IMR-90 (cell line): ENCODE results near the gene ZNF584. TPM values are rescaled to one million over a fixed set of nuclear protein-coding genes. Genes with fewer than 3 reads are reported as not detected.

Experiments used
- ATAC-seq: fragments of 200-7000 bp; cut with Tn5 transposase; 2 replicates; pipeline ENCODE4 v1.9.1; 2020; ENCODE audit warnings: low read depth, mild to moderate bottlenecking, moderate library complexity
- BruUV-seq: library from RNA; stranded (reverse); fragments of 400-500 nt; replicated peaks from 2 replicates; lab custom pipeline; 2021; lab: Mats Ljungman, UMichigan
- CTCF ChIA-PET: fragments of 300-600 bp; formaldehyde crosslinking; extraction: SDS; loops from one replicate; lab custom pipeline; 2021; ENCODE audit warnings: antibody characterized with exemption; lab: Yijun Ruan, JAX
- POLR2A ChIA-PET: fragments of 300-600 bp; sonication (Branson Sonifier 250); formaldehyde crosslinking; loops from one replicate; lab custom pipeline; 2022; ENCODE audit warnings: antibody characterized with exemption; ENCODE audit not compliant: unreplicated experiment; lab: Charles Lee
- DNase-seq: peaks from one replicate; pipeline ENCODE4 v3.0.0; 2013
- H2AFZ ChIP-seq: replicated peaks from 2 replicates; pipeline ENCODE3; 2013; ENCODE audit warnings: low read length, mild to moderate bottlenecking; ENCODE audit not compliant: poor library complexity
- H2AK5ac ChIP-seq: 2 replicates; pipeline ENCODE4 v1.6.1; 2013; ENCODE audit warnings: low read depth, low read length, inconsistent platforms
- H2AK9ac ChIP-seq: replicated peaks from 2 replicates; pipeline ENCODE3; 2013; ENCODE audit warnings: mild to moderate bottlenecking, low read depth, low read length, moderate library complexity; ENCODE audit not compliant: poor library complexity
- H2BK120ac ChIP-seq: 2 replicates; pipeline ENCODE4 v1.6.1; 2013; ENCODE audit warnings: low read depth, low read length, inconsistent platforms
- H2BK15ac ChIP-seq: 3 replicates; pipeline ENCODE4 v1.6.1; 2013; ENCODE audit warnings: low read depth, low read length, inconsistent platforms
- H2BK20ac ChIP-seq: 2 replicates; pipeline ENCODE4 v1.6.1; 2013; ENCODE audit warnings: low read depth, mild to moderate bottlenecking, inconsistent platforms, low read length, moderate library complexity
- H2BK5ac ChIP-seq: 2 replicates; pipeline ENCODE4 v1.6.1; 2013; ENCODE audit warnings: mild to moderate bottlenecking, low read depth, low read length, inconsistent platforms; ENCODE audit not compliant: poor library complexity, severe bottlenecking
- H3K14ac ChIP-seq: replicated peaks from 2 replicates; pipeline ENCODE4 v1.6.1; 2013; ENCODE audit warnings: low read depth, low read length, inconsistent platforms
- H3K18ac ChIP-seq: 2 replicates; pipeline ENCODE4 v1.6.1; 2013; ENCODE audit warnings: low read depth, low read length, control low read depth
- H3K23ac ChIP-seq: 2 replicates; pipeline ENCODE4 v1.6.1; 2013; ENCODE audit warnings: low read depth, low read length, inconsistent platforms
- H3K27ac ChIP-seq: 2 replicates; pipeline ENCODE4 v1.5.1; 2013; ENCODE audit warnings: mild to moderate bottlenecking, control low read depth, low read length; ENCODE audit not compliant: insufficient read depth
- H3K27me3 ChIP-seq: 2 replicates; pipeline ENCODE4 v1.6.1; 2013; ENCODE audit warnings: low read length; ENCODE audit not compliant: control insufficient read depth, insufficient read depth
- H3K36me3 ChIP-seq: 2 replicates; pipeline ENCODE4 v1.6.1; 2013; ENCODE audit warnings: low read length, mixed read lengths; ENCODE audit not compliant: control insufficient read depth, insufficient read depth
- H3K4ac ChIP-seq: 2 replicates; pipeline ENCODE4 v1.6.1; 2013; ENCODE audit warnings: low read depth, low read length, inconsistent platforms
- H3K4me1 ChIP-seq: 2 replicates; pipeline ENCODE4 v1.6.1; 2013; ENCODE audit warnings: low read length, mixed read lengths; ENCODE audit not compliant: control insufficient read depth, insufficient read depth
- H3K4me2 ChIP-seq: 2 replicates; pipeline ENCODE4 v1.6.1; 2013; ENCODE audit warnings: low read depth, mild to moderate bottlenecking, control low read depth, low read length, moderate library complexity
- H3K4me3 ChIP-seq: 2 replicates; pipeline ENCODE4 v1.5.1; 2013; ENCODE audit warnings: low read depth, mild to moderate bottlenecking, control low read depth, low read length, moderate library complexity; ENCODE audit not compliant: insufficient read depth
- H3K56ac ChIP-seq: 2 replicates; pipeline ENCODE4 v1.6.1; 2013; ENCODE audit warnings: low read length, inconsistent platforms; ENCODE audit not compliant: insufficient read depth; ENCODE audit errors: extremely low read depth
- H3K79me1 ChIP-seq, 2 experiments: 2 replicates each; pipeline ENCODE4 v1.6.1; 2013; ENCODE audit warnings: low read length in 2 of 2, inconsistent platforms in 1 of 2, low read depth in 1 of 2
- H3K9ac ChIP-seq: 2 replicates; pipeline ENCODE4 v1.6.1; 2013; ENCODE audit warnings: low read depth, low read length, control low read depth
- H3K9me1 ChIP-seq: 2 replicates; pipeline ENCODE4 v1.6.1; 2013; ENCODE audit warnings: low read length, inconsistent platforms; ENCODE audit not compliant: insufficient read depth
- H3K9me3 ChIP-seq: 2 replicates; pipeline ENCODE4 v1.6.1; 2013; ENCODE audit warnings: low read length; ENCODE audit not compliant: control insufficient read depth, insufficient read depth
- H4K20me1 ChIP-seq: 2 replicates; pipeline ENCODE4 v1.6.1; 2013; ENCODE audit warnings: low read length, inconsistent platforms; ENCODE audit not compliant: insufficient read depth
- H4K5ac ChIP-seq: 2 replicates; pipeline ENCODE4 v1.6.1; 2013; ENCODE audit warnings: mild to moderate bottlenecking, low read depth, low read length, control low read depth
- H4K8ac ChIP-seq, 2 experiments: 2 replicates each; pipeline ENCODE4 v1.6.1; 2013; ENCODE audit warnings: low read depth in 2 of 2, low read length in 2 of 2, control low read depth in 1 of 2, inconsistent platforms in 1 of 2
- H4K91ac ChIP-seq: 2 replicates; pipeline ENCODE4 v1.6.1; 2013; ENCODE audit warnings: low read depth, low read length, inconsistent platforms; ENCODE audit not compliant: insufficient read depth
- WGBS, 2 experiments: methylation state at CpG; one replicate each; pipeline versions ENCODE4 v1.1.5 to v1.1.7; 2013; ENCODE audit warnings: missing lambda C conversion rate in 2 of 2; ENCODE audit not compliant: insufficient read length in 1 of 2; ENCODE audit errors: extremely low coverage in 2 of 2; 5-methylcytosine and 5-hydroxymethylcytosine counted together
- dilution Hi-C: fragments of 300-500 bp; cut with HindIII; formaldehyde crosslinking; loops from one replicate; pipeline ENCODE4 v1.14.3; 2018; ENCODE audit warnings: low sequenced_read_pairs; ENCODE audit not compliant: unreplicated experiment
- in situ Hi-C: fragments of 300-500 bp; cut with MboI; formaldehyde crosslinking; loops from 3 replicates; pipeline ENCODE4 v1.14.3; 2019; ENCODE audit warnings: low sequenced_read_pairs, inconsistent platforms, mixed read lengths
- intact Hi-C: fragments of 100-400 bp; cut with micrococcal nuclease; formaldehyde crosslinking; loops from 2 replicates; pipeline ENCODE4 v1.10.0; 2022
- polyA plus RNA-seq, 3 experiments: library from polyadenylated mRNA; depleted of rRNA; stranded (reverse); fragments of >200 nt; gene quantifications; 2 replicates each; pipeline ENCODE4 v1.2.3, GENCODE V29; 2012; ENCODE audit warnings: low replicate concordance in 1 of 3
- total RNA-seq: library from RNA; depleted of rRNA; stranded (reverse); fragments of >200 nt; gene quantifications from 2 replicates; pipeline ENCODE4 v1.2.3, GENCODE V29; 2012
- TF ChIP-seq, protein P1 (sequence below): fragments of 150-350 bp; IDR thresholded peaks from 2 replicates; pipeline ENCODE4 v1.6.1; 2016; ENCODE audit warnings: low read depth, mild to moderate bottlenecking, low read length, moderate library complexity, borderline replicate concordance
- TF ChIP-seq, protein P2 (sequence below): conservative IDR thresholded peaks from 2 replicates; pipeline ENCODE4 v1.5.1; 2012; ENCODE audit warnings: mild to moderate bottlenecking, low read depth, low read length, improper control_type of control experiment

The ZNF584 gene
- total and polyA plus RNA-seq, 2 of the 4 experiments (the other 2 are of a cell fraction) = 11.6 to 15.4 TPM

DNA sequence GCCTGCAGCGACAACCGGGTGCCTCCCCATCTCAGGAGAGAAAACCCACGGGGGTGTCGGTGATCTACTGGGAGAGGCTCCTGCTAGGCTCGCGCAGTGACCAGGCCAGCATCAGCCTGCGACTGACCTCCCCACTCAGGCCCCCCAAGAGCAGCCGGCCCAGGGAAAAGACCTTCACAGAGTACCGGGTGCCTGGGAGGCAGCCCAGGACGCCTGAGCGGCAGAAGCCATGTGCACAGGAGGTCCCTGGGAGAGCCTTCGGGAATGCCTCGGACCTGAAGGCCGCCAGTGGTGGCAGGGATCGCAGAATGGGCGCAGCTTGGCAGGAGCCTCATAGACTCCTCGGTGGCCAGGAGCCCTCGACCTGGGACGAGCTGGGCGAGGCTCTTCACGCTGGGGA lies 46.9 kb downstream of the ZNF584 start:
- Histone ChIP-seq H3K79me1 (peaks cover 8 to 13% of the 10 kb centered on the region in 2 experiments; a peak in 2 of 4 replicates), H3K23ac (no peak overlapping the region), H3K9me1 (peaks cover 16% of the 10 kb centered on the region), H3K4me3 (no peak overlapping the region), H3K27me3 (no peaks in the 10 kb centered on the region), H4K5ac (no peak overlapping the region), H3K4me2 (no peak overlapping the region), H3K14ac (no peak overlapping the region), H2AK9ac (no peak overlapping the region), H3K27ac (no peak overlapping the region), H2BK15ac (no peak overlapping the region), H2AK5ac (no peak overlapping the region), H3K4me1 (no peaks in the 10 kb centered on the region), H2AFZ (no peak overlapping the region), H3K56ac (no peak overlapping the region), H3K9me3 (no peaks in the 10 kb centered on the region), H4K20me1 (no peaks in the 10 kb centered on the region), H2BK5ac (no peak overlapping the region), H3K4ac (no peak overlapping the region), H2BK120ac (no peak overlapping the region), H3K18ac (no peak overlapping the region), H3K36me3 (peaks cover 19% of the 10 kb centered on the region), H2BK20ac (no peak overlapping the region), H4K91ac (no peak overlapping the region), H3K9ac (no peak overlapping the region), H4K8ac (no peak overlapping the region)
- POLR2A ChIA-PET = no interaction called here
- ATAC-seq (no peak), DNase-seq (no peak)
- CTCF ChIA-PET = no interaction called here
- TF ChIP-seq, protein P1, sequence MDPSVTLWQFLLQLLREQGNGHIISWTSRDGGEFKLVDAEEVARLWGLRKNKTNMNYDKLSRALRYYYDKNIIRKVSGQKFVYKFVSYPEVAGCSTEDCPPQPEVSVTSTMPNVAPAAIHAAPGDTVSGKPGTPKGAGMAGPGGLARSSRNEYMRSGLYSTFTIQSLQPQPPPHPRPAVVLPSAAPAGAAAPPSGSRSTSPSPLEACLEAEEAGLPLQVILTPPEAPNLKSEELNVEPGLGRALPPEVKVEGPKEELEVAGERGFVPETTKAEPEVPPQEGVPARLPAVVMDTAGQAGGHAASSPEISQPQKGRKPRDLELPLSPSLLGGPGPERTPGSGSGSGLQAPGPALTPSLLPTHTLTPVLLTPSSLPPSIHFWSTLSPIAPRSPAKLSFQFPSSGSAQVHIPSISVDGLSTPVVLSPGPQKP = no peak
- TF ChIP-seq, protein P2, sequence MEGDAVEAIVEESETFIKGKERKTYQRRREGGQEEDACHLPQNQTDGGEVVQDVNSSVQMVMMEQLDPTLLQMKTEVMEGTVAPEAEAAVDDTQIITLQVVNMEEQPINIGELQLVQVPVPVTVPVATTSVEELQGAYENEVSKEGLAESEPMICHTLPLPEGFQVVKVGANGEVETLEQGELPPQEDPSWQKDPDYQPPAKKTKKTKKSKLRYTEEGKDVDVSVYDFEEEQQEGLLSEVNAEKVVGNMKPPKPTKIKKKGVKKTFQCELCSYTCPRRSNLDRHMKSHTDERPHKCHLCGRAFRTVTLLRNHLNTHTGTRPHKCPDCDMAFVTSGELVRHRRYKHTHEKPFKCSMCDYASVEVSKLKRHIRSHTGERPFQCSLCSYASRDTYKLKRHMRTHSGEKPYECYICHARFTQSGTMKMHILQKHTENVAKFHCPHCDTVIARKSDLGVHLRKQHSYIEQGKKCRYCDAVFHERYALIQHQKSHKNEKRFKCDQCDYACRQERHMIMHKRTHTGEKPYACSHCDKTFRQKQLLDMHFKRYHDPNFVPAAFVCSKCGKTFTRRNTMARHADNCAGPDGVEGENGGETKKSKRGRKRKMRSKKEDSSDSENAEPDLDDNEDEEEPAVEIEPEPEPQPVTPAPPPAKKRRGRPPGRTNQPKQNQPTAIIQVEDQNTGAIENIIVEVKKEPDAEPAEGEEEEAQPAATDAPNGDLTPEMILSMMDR = no peak
- WGBS, 2 experiments = 100% methylated on average over 5 of the region's 21 CpGs; no CpG with 5 or more reads in 1 of the 2 experiments
- no TSS peak for BruUV-seq
- in situ Hi-C loops (no loop called here), intact Hi-C loops (no loop called here), dilution Hi-C loops (no loop called here)
